KMS-11 (cell line): Measurements from ENCODE around the gene UTS2B.

Source experiments
- H2AFZ ChIP-seq: fragments of 200-600 bp; sonication (generic); 2 replicates; pipeline ENCODE4 v1.6.1; 2016; ENCODE audit warnings: antibody characterized with exemption, mixed run types, low read depth
- H3K27ac ChIP-seq: fragments of 200-600 bp; sonication (generic); 2 replicates; pipeline ENCODE4 v1.6.1; 2016; ENCODE audit warnings: mild to moderate bottlenecking, mixed run types
- H3K27me3 ChIP-seq: fragments of 200-600 bp; sonication (generic); 2 replicates; pipeline ENCODE4 v1.6.1; 2017; ENCODE audit warnings: mild to moderate bottlenecking, low read depth, mixed run types, moderate library complexity; ENCODE audit not compliant: insufficient read depth
- H3K36me3 ChIP-seq: fragments of 200-600 bp; sonication (generic); 2 replicates; pipeline ENCODE4 v1.6.1; 2017; ENCODE audit warnings: mild to moderate bottlenecking, mixed run types; ENCODE audit not compliant: insufficient read depth
- H3K4me1 ChIP-seq: fragments of 200-600 bp; sonication (generic); 2 replicates; pipeline ENCODE4 v1.6.1; 2016; ENCODE audit warnings: mild to moderate bottlenecking, low read depth, mixed run types; ENCODE audit not compliant: poor library complexity, severe bottlenecking
- H3K4me2 ChIP-seq: fragments of 200-600 bp; sonication (generic); 2 replicates; pipeline ENCODE4 v1.7.0; 2016; ENCODE audit warnings: mild to moderate bottlenecking, mixed run types
- H3K4me3 ChIP-seq: fragments of 200-600 bp; sonication (generic); IDR thresholded peaks from 2 replicates; pipeline ENCODE4 v1.6.1; 2017; ENCODE audit warnings: low read depth, low read length, mixed read lengths; ENCODE audit not compliant: insufficient read depth
- H3K79me2 ChIP-seq: fragments of 200-600 bp; sonication (generic); 2 replicates; pipeline ENCODE4 v1.6.1; 2016; ENCODE audit warnings: low read depth, mixed run types; ENCODE audit not compliant: insufficient read depth
- H3K9ac ChIP-seq: fragments of 200-600 bp; sonication (generic); 2 replicates; pipeline ENCODE4 v1.6.1; 2016; ENCODE audit warnings: mild to moderate bottlenecking, mixed run types
- H4K20me1 ChIP-seq: fragments of 200-600 bp; sonication (generic); 2 replicates; pipeline ENCODE4 v1.6.1; 2016; ENCODE audit warnings: mild to moderate bottlenecking, mixed run types; ENCODE audit not compliant: insufficient read depth
- TF ChIP-seq, protein P1 (sequence below): fragments of 200-600 bp; sonication (generic); conservative IDR thresholded peaks from 2 replicates; pipeline ENCODE4 v1.6.1; 2017; ENCODE audit warnings: low read depth, mild to moderate bottlenecking, antibody characterized with exemption, low read length, moderate library complexity, mixed read lengths

Gene UTS2B

GRCh38 chr3:191235331-191236314 lies 94.7 kb downstream of the UTS2B start:
- H3K27me3 ChIP-seq, result no peaks in the 10 kb centered on the region
- no peak overlapping the region for H2AFZ ChIP-seq
- no peaks in the 10 kb centered on the region for H4K20me1 ChIP-seq
- peaks cover 11% of the 10 kb centered on the region for H3K4me1 ChIP-seq
- TF ChIP-seq, protein P1, sequence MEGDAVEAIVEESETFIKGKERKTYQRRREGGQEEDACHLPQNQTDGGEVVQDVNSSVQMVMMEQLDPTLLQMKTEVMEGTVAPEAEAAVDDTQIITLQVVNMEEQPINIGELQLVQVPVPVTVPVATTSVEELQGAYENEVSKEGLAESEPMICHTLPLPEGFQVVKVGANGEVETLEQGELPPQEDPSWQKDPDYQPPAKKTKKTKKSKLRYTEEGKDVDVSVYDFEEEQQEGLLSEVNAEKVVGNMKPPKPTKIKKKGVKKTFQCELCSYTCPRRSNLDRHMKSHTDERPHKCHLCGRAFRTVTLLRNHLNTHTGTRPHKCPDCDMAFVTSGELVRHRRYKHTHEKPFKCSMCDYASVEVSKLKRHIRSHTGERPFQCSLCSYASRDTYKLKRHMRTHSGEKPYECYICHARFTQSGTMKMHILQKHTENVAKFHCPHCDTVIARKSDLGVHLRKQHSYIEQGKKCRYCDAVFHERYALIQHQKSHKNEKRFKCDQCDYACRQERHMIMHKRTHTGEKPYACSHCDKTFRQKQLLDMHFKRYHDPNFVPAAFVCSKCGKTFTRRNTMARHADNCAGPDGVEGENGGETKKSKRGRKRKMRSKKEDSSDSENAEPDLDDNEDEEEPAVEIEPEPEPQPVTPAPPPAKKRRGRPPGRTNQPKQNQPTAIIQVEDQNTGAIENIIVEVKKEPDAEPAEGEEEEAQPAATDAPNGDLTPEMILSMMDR, result no peak
- H3K9ac ChIP-seq, result no peak overlapping the region
- no peaks in the 10 kb centered on the region for H3K79me2 ChIP-seq
- no peak overlapping the region for H3K4me2 ChIP-seq
- H3K27ac ChIP-seq, result no peak overlapping the region
- no peak overlapping the region for H3K4me3 ChIP-seq
- no peaks in the 10 kb centered on the region for H3K36me3 ChIP-seq

DNA sequence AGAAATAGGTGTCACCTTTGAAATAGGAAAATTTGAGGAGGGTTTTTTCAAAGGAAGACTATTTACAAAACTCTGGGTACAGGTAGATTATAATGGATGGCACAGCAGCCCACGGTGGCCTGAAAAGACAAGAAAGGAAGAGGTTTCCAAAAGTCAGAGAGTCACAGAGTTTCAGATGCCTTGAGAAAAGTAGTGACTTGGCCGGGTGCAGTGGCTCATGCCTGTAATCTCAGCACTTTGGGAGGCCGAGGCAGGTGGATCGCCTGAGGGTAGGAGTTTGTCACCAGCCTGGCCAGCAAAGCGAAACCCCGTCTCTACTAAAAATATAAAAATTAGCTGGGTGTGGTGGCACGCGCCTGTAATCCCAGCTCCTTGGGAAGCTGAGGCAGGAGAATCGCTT lies 96.1 kb downstream of the UTS2B start:
- no peak overlapping the region for H3K9ac ChIP-seq
- peaks cover 11% of the 10 kb centered on the region for H3K4me1 ChIP-seq
- no peaks in the 10 kb centered on the region for H3K79me2 ChIP-seq
- no peaks in the 10 kb centered on the region for H3K27me3 ChIP-seq
- no peaks in the 10 kb centered on the region for H4K20me1 ChIP-seq
- no peak overlapping the region for H3K27ac ChIP-seq
- TF ChIP-seq, protein P1, result no peak
- no peak overlapping the region for H3K4me3 ChIP-seq
- no peak overlapping the region for H2AFZ ChIP-seq
- H3K4me2 ChIP-seq, result no peak overlapping the region
- H3K36me3 ChIP-seq, result no peaks in the 10 kb centered on the region

GRCh38 chr3:191227541-191227940 lies 102.8 kb downstream of the UTS2B start:
- Histone ChIP-seq H4K20me1 (no peaks in the 10 kb centered on the region), H3K4me2 (no peak overlapping the region), H3K79me2 (no peaks in the 10 kb centered on the region), H3K4me3 (no peak overlapping the region), H3K36me3 (no peaks in the 10 kb centered on the region), H2AFZ (no peak overlapping the region), H3K4me1 (no peaks in the 10 kb centered on the region), H3K27me3 (no peaks in the 10 kb centered on the region), H3K27ac (no peak overlapping the region), H3K9ac (no peak overlapping the region)
- TF ChIP-seq, protein P1, result no peak

- H3K4me2 ChIP-seq, result no peak overlapping the region
- no peaks in the 10 kb centered on the region for H3K4me1 ChIP-seq
- H3K4me3 ChIP-seq, result no peak overlapping the region
- no peaks in the 10 kb centered on the region for H3K36me3 ChIP-seq
- H2AFZ ChIP-seq, result no peak overlapping the region
- no peaks in the 10 kb centered on the region for H3K27me3 ChIP-seq
- H3K27ac ChIP-seq, result no peak overlapping the region
- no peak overlapping the region for H3K9ac ChIP-seq
- no peaks in the 10 kb centered on the region for H3K79me2 ChIP-seq
- TF ChIP-seq, protein P1, result no peak
- H4K20me1 ChIP-seq, result no peaks in the 10 kb centered on the region
Observed at GRCh38 chr3:191221638-191222037, 108.7 kb downstream of the UTS2B start.
